Measurements from ENCODE around the gene NDP.
"Not testable (repeated sequence)": the region's sequence is repeated elsewhere in the genome, so short reads cannot be mapped to it uniquely, and the experiment has no call there.

The NDP gene

DNA sequence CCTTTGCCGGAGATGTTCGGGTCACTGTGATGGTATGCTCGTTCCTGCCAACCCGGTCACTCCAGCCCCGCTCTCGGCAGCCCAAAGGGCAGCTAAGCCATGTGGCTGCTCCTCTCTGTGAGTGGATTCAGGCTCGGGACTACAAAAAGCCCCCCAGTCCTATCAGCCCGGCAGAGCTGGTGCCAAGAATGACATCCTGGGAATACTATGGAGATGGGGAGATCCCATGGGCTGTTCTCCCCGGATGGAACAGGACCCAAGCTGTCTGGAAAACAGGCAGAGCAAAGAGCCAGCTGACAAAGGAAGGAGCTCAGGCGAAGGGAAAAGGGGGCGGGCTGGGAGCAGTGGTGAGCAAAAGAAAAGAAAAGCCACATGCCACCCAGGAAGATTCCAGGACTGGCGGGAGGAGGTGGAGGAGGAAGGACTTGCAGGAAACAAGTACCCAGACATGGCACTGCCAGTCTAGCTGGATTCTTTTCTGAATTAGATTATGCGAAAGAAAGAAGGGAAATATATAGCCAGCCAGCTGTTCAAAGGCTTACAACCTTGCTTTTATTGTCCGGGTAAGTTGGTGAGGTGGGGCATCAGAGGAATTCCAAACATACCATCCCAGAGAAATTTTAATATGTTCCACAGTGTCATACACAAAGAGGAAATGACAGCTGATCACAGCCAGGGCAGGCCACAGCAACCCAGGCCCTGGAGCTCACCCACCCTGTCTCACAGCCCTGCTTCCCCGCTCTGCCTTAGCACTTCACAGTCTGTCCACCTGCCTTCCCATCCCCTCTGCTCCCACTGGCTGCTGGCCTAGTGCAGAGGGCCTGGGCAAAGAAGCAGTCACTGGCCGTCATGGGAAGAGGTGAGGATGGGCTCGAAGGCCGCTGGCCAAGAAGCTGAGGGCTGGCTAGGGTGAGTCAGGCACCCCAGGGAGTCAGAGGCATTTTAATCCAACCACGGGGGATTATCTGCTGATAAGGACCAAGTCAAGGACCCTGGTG, 3.4 kb downstream of the NDP start:
- no peak for DNase-seq

- no peak for DNase-seq
These were observed 4.8 kb downstream of the NDP start for GRCh38 chrX:43968359-43968781.

DNA sequence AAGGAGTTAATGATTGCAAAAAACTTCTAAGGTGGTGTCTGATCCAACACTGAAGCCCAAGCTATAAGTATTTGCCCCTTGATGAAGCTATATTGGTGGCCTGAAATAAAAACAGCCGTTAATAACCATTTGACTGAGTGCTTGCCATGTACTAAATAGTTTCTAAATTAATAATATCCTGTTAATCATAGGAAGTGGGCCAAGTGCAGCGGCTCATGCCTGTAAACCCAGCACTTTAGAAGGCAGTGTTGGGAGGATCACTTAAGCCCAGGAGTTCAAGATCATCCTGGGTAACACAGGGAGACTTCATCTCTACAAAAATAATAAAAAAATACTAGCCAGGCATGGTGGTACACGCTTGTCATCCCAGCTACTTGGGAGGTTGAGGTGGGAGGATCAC, 8.3 kb downstream of the NDP start:
- no peak for DNase-seq

DNA sequence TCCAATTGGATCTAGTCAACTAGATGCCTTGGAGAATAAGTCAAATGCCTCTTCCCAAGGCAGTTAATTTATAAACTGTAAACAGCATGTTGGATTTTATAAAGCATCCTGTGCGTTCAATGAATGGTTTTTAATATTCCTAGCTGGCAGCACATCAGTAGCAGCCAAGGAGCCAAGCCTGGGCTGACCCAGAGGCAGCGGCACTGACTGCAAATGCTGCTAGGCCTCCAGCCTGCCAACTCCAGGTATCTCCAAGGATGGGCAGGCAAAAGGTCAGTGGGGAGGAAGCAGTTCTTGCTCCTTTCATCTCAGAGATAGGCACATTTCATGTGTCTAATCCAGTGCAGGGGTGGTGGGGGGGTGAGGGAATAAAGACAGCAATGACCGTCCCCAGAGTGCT, 9.5 kb downstream of the NDP start:
- DNase-seq = no peak

DNA sequence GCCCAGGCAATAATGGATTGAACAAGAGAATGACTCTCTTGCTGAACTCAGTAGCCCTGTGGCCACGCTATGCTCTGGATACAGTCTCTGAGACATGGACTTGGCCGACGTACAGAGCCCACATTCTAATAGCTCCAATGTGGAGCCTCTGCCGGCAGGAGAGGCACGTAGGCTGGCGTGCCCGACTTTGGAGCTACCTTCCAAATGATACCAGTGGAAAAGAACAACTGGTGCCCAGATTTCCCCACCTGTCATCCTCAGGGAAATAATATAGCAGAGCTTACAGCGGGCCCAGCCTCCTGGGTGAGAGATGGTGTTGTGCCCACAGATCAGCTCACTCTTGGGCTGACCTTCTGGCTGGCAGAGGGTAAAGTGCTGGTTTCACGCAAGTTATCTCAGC, 10.6 kb downstream of the NDP start:
- DNase-seq = no peak

DNA sequence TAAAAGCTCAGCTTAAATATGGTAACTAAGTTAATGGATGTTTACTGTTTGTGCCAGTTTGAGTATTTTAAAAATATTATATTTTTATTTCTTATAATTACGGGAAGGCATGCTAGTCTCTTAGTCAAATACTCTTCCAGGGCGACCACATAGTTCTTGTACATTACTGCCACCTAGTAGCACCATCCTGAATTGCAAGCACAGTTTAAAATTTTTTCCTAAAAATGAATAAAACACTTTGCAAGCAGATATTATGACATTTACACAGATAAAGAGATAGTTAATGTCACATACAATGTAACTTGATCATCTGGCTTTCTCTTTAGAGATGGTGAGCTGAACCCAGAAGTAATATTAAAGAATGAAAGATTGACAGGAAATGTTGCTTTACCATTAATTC, 11.5 kb downstream of the NDP start:
- no peak for DNase-seq

GRCh38 chrX:43958529-43958928, 14.7 kb downstream of the NDP start:
- DNase-seq = no peak

DNA sequence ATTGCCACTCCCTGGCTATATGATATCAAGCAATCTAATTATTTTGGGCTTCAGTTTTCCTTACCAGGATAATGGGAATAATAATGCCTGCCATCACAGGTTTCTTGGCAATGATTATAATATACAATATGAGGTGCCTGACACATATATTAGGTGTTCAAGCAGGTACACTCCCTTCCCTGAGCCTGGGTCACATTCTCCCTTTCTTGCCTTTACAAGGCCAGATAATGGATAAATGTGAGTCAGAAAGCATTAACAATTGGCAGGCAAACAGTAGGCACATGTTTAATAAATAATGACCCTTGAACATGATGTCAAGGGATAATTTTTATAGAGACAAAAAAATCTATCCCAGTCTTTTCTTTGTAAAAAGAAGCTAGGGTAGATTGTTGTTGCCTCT, 17.2 kb downstream of the NDP start:
- DNase-seq = no peak

GRCh38 chrX:43953218-43953617, 20.0 kb downstream of the NDP start:
- DNase-seq = no peak

GRCh38 chrX:43949669-43950068, 23.5 kb downstream of the NDP start:
- peak; percentile 21 for DNase-seq

DNA sequence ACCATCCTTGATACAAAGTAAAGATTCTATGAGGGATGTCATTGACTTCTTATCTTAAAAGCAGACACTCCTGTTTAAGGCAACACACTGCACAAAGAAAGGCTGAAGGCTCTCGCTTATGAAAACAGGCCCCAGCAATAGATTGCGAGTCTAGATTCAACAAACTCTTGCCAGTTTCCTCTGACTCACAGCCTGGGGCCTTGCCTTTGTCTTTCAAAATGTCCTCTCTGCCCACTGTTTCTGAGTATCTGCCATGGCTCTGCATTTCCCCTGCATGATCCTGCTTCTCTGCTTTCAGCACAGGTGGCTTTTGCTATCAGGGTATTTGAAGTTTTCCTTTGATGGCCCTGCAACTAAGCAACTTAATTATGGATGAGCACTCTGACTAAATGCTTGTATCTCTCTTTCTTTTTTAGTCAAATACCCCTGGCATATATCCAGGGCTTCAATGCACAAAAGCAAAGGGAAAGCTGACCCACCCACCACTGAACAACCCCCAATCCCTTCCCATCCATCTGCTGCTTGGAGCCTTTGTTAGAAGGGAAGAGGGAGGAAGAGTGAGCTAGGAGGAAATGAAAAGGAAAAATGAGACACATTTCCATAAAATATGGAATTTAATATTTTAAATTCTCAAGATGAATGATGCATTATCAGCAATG, 32.2 kb downstream of the NDP start:
- no peak for DNase-seq

GRCh38 chrX:43939187-43939926, 33.8 kb downstream of the NDP start:
- DNase-seq = no peak

DNA sequence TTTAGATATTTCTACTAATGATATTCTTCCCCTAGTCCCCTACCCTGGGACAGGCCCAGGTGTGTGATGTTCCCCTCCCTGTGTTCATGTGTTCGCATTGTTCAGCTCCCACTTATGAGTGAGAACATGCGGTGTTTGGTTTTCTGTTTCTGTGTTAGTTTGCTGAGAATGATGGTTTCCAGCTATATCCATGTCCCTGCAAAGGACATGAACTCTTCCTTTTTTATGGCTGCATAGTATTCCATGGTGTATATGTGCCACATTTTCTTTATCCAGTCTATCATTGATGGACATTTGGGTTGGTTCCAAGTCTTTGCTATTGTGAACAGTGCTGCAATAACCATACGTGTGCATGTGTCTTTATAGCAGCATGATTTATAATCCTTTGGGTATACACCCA, 51.2 kb downstream of the NDP start:
- DNase-seq = not testable (repeated sequence)

DNA sequence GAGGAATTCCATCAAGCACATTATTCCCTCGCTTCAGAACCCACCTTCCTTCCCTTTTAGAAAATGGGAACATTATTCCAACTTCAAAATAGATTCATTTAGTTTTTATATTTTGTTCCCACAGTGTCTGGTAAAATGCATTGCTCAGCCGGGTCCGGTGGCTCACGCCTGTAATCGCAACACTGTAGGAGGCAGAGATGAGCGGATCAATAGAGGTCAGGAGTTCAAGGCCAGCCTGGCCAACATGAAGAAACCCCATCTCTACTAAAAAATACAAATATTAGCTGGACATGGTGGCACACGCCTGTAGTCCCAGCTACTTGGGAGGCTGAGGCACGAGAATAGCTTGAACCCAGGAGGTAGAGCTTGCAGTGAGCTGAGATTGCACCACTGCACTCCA, 62.4 kb downstream of the NDP start:
- DNase-seq = not testable (repeated sequence)

DNA sequence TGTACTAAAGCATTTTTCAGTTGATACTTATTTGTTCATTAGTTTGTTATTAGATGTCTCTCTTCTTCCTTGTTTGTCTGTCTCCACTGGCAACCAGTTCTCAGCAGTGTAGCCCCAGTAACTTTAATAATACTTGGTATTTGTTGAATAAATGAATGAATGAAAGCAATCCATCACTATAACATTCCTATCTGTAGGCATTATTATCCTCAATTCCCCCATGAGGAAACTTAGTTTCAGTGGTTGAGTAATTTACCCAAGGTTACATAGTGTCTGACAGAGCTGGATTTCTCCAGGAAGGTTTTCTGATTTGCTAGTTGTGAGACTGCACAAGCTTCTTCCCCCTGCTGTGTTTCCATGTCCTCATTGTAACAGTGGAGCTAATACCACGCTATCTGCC, 63.2 kb downstream of the NDP start:
- no peak for DNase-seq

DNA sequence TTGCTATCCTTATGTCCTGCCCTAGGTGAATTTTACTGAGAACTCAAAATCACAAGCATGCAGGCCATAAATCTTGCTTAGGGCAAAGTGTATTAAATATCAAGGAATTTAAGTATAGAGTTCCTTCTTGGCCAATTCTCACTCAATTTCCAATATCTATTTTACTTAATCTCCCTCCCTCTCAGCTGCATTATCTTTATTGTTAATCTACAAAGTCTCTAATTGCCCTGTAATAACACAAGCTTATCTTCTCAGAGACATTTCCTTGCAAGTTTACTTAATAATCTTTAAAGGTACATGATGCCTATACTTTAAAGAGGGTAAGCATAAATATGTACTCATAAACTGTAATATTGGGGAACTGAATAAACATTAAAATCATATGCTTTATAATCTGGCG, 64.0 kb downstream of the NDP start:
- no peak for DNase-seq

DNA sequence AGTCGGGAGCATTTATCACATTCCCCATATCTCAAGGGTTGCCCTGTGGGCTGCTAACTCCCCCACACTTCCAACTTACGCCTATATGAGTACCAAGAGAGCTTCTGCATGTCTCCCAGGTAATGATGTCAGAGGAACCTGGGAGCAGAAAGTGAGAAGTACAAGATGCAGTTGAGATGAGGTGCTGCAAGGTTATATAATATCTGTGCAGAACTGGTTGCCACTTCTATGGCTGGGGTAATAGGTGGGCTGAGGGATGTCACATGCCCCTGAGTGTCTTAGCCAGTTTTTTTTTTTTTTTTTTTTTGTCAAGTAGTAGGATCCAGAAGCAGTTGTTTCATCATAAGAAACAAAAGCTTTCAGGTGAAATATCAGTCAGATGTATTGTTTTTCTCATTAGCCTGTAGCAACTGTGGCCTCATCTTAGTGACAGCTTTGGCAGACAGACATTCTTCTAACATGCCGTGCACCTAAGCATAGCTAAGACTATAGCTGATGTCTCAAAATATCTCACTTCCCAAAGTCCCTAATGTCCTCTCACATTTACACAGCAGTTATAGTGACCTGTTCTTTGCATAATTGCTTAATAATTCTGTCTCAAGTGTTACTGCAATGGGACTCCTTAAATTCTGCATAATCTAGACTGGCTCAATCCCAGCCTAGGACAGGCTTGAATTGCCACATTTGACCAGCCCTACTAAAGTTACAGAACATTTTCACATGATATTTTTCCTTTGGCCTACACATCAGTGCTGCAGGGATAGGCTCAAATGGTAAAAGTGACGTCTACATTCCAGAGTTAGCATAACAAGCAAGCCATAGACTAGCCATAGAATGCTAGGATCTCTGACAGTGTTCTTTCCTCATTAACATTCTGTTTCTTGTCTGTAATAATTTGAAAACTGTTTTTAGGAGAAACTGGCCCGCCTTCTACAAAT, 73.0 kb downstream of the NDP start:
- no peak for DNase-seq

Measured in activated naive CD4-positive, alpha-beta T cell treated with anti-CD3 and anti-CD28 coated beads, Interleukin-2, amount 50 U/mL, for 16 hours (primary cell).